ENCODE measurements around the gene MRPL58.
"Not testable (repeated sequence)": the region's sequence is repeated elsewhere in the genome, so short reads cannot be mapped to it uniquely, and the experiment has no call there.

Gene MRPL58

GRCh38 chr17:75013092-75013559 lies 656 bp downstream of the MRPL58 start:
- DNase-seq (ENCODE audit: low read depth), result no peak

GRCh38 chr17:75019146-75019545 lies 6.7 kb downstream of the MRPL58 start:
- no peak for DNase-seq (ENCODE audit: low read depth)

GRCh38 chr17:75019710-75020109 lies 7.2 kb downstream of the MRPL58 start:
- DNase-seq (ENCODE audit: low read depth), result no peak

GRCh38 chr17:75020331-75021110 lies 8.1 kb downstream of the MRPL58 start:
- DNase-seq (ENCODE audit: low read depth), result no peak

GRCh38 chr17:75024686-75025397 lies 12.4 kb downstream of the MRPL58 start:
- DNase-seq (ENCODE audit: low read depth), result no peak

- not testable (repeated sequence) for DNase-seq (ENCODE audit: low read depth)
These were observed 12.9 kb downstream of the MRPL58 start for GRCh38 chr17:75025398-75025734.

GRCh38 chr17:75026650-75027049 lies 14.2 kb downstream of the MRPL58 start:
- not testable (repeated sequence) for DNase-seq (ENCODE audit: low read depth)

- no peak for DNase-seq (ENCODE audit: low read depth)
These were observed 17.7 kb downstream of the MRPL58 start for GRCh38 chr17:75030161-75030560.

GRCh38 chr17:75031972-75032719 lies 19.7 kb downstream of the MRPL58 start:
- DNase-seq (ENCODE audit: low read depth), result peak; percentile 89

DNA sequence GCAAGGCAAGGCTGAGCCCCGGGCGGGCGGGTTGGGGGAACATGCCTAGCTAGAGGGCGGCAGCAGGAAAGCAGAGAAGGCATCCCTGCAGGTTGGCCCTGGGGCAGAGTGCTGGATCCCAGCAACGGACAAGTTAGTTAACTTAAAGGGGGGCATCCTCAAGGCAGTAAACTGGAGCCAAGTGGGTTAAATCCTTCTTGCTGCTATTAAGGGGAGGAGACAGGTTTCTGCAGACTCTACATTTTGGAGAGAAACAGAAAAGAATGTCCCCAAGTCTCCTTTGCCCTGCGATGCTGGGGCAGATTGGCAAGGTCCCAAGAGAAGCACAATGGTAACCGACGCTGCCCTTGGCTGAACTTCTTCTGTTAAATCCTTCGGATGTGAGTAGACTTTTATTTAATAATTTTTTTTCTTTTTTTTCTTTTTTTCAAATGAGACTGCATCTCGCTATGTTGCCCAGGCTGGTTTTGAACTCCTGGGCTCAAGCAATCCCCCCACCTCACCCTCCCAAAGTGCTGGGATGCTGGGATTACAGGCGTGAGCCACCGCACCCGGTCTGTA lies 20.3 kb downstream of the MRPL58 start:
- DNase-seq (ENCODE audit: low read depth), result peak; percentile 48

DNA sequence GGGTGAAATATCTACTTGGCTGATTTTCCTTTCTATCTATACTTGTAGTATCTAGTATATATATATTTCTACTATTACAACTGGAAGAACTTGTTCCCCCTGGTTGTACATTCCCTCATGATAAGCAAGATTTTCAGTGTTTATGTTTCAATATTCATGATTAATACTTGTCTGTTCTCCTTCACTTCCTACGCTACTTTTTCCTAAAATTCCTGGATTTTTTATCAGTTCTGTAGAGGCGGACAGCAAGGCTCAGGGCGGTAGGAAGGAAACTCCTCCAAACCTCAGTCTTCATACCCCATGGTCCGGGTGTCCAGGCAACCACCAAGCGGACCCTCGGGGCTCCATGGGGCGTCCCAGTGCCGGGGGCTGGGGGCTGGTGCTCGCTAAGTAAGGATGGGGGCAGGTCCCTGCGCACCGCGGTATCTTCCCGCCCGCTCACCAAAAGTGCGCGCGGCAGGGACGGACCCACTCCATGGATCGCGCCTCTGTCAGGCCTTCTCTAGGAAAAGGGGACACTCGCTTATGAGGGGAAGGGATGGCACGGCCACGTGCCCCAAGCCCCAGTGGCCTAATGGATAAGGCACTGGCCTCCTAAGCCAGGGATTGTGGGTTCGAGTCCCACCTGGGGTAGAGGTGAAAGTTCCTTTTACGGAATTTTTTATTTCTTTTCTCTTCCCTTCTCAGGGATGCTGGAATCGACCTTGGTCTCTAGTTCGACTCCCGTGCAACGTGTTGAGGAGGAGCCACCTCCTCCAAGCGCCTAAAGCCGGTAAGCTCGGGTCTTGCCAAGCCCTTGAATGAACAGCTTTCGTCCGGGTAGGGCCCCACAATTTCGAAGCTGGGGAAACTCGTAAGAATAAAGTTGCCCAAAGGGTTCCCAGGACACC lies 21.1 kb downstream of the MRPL58 start:
- peak; percentile 93 for DNase-seq (ENCODE audit: low read depth)

DNA sequence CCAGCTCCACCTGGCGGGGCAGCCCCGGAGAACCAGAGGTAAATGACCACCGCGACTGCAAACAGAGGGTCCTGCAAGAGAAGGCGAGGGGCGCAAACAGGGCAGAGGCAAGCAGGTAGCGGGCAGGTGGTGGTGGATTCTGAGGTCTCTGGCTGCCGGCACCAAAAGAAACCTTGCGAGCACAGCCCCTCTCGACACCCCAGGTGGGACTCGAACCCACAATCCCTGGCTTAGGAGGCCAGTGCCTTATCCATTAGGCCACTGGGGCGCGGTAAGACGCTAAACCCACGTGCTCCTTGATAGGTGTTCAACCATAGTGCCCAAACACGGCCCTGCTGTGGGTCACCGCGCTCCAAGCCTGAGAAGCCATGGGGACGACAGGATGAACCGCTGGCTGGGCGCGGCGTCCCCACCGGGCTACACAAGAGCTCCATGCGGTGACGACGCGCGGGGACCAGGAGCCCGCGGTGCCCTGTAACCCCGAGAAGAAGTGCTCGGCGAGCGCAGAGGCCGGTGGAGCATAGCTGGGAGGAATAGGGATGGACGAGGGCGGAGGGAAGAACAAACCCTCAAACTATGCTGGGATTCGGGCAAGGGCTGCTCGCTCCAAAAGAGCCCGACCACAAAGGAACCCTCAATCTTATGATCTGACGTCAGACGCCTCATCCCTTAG lies 21.9 kb downstream of the MRPL58 start:
- DNase-seq (ENCODE audit: low read depth), result peak; percentile 93

DNA sequence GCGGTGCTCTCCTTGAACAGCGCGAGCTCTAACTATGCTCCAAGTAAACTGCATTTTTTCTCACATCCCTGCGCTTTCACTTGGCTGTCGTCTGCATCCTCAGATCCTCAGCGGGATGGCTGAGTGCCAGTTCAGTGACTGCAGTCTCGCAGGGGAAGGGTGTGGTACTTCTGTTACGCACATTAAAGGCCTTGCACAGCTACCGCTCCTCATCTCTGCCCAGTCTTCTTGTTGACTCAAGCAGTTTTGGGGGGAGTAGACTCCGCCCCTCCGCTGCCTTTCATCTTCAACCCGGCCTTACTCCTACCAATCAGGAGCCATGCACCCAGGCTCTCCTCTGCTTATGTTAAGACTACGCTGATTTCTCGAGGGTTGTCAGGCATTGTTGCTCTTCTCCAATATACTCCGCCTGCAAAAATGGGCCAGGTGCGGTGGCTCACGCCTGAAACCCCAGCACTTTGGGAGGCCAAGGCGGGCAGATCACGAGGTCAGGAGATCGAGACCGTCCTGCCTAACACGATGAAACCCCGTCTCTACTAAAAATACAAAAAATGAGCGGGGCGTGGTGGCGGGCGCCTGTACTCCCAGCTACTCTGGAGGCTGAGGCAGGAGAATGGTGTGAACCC lies 24.3 kb downstream of the MRPL58 start:
- peak; percentile 67 for DNase-seq (ENCODE audit: low read depth)

GRCh38 chr17:75039238-75039637 lies 26.8 kb downstream of the MRPL58 start:
- no peak for DNase-seq (ENCODE audit: low read depth)

GRCh38 chr17:75041656-75042280 lies 29.3 kb downstream of the MRPL58 start:
- DNase-seq (ENCODE audit: low read depth), result no peak

- not testable (repeated sequence) for DNase-seq (ENCODE audit: low read depth)
These were observed 31.3 kb downstream of the MRPL58 start for GRCh38 chr17:75043789-75044188.

- no peak for DNase-seq (ENCODE audit: low read depth)
These were observed 32.2 kb downstream of the MRPL58 start for GRCh38 chr17:75044716-75045115.

DNA sequence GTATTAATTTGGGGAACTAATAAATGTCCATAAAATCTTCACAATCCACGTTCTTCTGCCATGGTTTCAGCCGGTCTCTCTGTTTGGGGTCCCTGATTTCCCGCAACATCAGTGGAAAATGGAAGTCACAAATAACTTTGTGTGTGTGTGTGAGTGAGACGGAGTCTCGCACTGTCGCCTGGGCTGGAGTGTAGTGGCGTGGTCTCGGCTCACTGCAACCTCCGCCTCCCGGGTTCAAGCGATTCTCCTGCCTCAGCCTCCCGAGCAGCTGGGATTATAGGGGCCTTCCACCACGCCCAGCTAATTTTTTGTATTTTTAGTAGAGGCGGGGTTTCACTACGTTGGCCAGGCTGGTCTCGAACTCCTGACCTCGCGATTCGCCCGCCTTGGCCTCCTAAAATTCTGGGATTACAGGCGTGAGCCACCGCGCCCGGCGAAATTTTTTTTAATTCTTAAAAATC lies 33.5 kb downstream of the MRPL58 start:
- DNase-seq (ENCODE audit: low read depth), result not testable (repeated sequence)

- peak; percentile 97 for DNase-seq (ENCODE audit: low read depth)
These were observed 34.2 kb downstream of the MRPL58 start, which contains the start of the genes ATP5PD and KCTD2 for GRCh38 chr17:75046407-75047289. Gene ATP5PD (minus strand): TSS chr17:75046969. CDS start chr17:75042650, 4,319 bp downstream. Gene KCTD2 (plus strand): TSS chr17:75047225. CDS start chr17:75047251, 26 bp downstream.
